GM19351 (cell line): ENCODE measurements around the gene SMIM13.

Experiments used
- ATAC-seq: cut with Tn5 transposase; IDR thresholded peaks from one replicate; pipeline ENCODE4 v1.9.1; 2021; ENCODE audit warnings: mild to moderate bottlenecking, moderate library complexity; ENCODE audit not compliant: unreplicated experiment

SMIM13 gene

GRCh38 chr6:11151488-11151887 is 57.9 kb downstream of the SMIM13 start:
- no peak for ATAC-seq

GRCh38 chr6:11152581-11152980 is 58.9 kb downstream of the SMIM13 start:
- no peak for ATAC-seq

- ATAC-seq, result no peak
Observed at GRCh38 chr6:11153447-11153846, 59.8 kb downstream of the SMIM13 start.

GRCh38 chr6:11155589-11155988 is 62.0 kb downstream of the SMIM13 start:
- no peak for ATAC-seq

GRCh38 chr6:11160199-11160598 is 66.6 kb downstream of the SMIM13 start:
- ATAC-seq, result no peak

- ATAC-seq, result no peak
Observed at GRCh38 chr6:11161031-11161956, 67.7 kb downstream of the SMIM13 start.

- ATAC-seq, result no peak
Observed at GRCh38 chr6:11162262-11162661, 68.6 kb downstream of the SMIM13 start.

- no peak for ATAC-seq
Observed at GRCh38 chr6:11163932-11164331, 70.3 kb downstream of the SMIM13 start.

- ATAC-seq, result no peak
Observed at GRCh38 chr6:11164717-11165646, 71.3 kb downstream of the SMIM13 start.

GRCh38 chr6:11166948-11167347 is 73.3 kb downstream of the SMIM13 start:
- ATAC-seq, result no peak

- no peak for ATAC-seq
Observed at GRCh38 chr6:11168091-11168635, 74.5 kb downstream of the SMIM13 start.

- no peak for ATAC-seq
Observed at GRCh38 chr6:11171952-11172351, 78.3 kb downstream of the SMIM13 start.

- ATAC-seq, result no peak
Observed at GRCh38 chr6:11172501-11173327, 79.1 kb downstream of the SMIM13 start.

- no peak for ATAC-seq
Observed at GRCh38 chr6:11174242-11174611, 80.6 kb downstream of the SMIM13 start.

- no peak for ATAC-seq
Observed at GRCh38 chr6:11177271-11177670, 83.6 kb downstream of the SMIM13 start.

- ATAC-seq, result no peak
Observed at GRCh38 chr6:11179088-11179418, 85.4 kb downstream of the SMIM13 start.

- ATAC-seq, result no peak
Observed at GRCh38 chr6:11179419-11180202, 86.0 kb downstream of the SMIM13 start.

- ATAC-seq, result no peak
Observed at GRCh38 chr6:11181478-11182136, 88.0 kb downstream of the SMIM13 start.

- no peak for ATAC-seq
Observed at GRCh38 chr6:11183761-11184362, 90.2 kb downstream of the SMIM13 start.
